ENCODE measurements around the gene RNU1-1. TPM values are rescaled to one million over a fixed set of nuclear protein-coding genes. Genes with fewer than 3 reads are reported as not detected.
A peak's percentile ranks its signal among the peaks of the same experiment; 100 is the strongest.
"Not testable (repeated sequence)": the region's sequence is repeated elsewhere in the genome, so short reads cannot be mapped to it uniquely, and the experiment has no call there.

Gene RNU1-1
- total RNA-seq, 1 experiment from 2014 or later: not detected

DNA sequence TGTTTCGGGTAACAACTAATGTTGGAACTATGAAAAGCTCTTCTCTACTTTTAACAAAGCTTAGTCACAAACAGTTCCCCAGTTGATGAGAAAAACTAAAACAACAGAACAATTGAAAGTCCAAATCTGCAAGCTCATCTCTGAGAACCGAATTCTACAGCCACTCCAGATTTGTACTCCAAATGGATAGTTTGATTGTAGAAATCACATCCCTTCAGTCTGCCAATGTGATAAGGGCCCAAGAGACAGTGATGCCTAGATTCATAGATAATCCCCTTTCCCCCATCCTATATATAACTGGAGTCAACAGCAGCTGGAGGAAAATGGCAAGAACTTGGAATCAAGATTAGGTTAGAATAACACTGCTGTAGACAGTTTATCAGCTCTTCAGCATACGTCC lies 14.3 kb upstream of the RNU1-1 start:
- in situ Hi-C loops (cut with HindIII; ENCODE audit: low sequenced_read_pairs); DNase-seq (ENCODE audit: low spot score): not testable (repeated sequence)

DNA sequence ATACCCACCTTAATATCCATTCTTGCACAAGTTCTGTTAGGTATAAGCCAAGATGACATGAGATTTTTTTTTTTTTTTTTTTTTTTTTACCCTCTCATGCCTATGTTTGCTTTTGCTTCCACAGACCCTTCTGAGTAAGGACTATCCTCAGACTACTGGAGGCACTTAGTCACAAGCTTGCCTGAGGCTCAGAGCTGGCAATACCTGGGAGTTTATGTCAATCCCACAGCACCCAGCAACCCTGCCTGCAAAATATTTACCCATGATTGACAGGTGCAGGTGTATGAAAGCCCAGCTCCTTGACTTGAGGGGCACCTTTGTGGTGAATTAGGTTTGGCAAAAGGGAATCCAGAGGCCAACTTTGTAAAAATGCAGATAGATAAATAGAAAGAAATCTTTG lies 11.7 kb upstream of the RNU1-1 start:
- DNase-seq (ENCODE audit: low spot score); in situ Hi-C loops (cut with HindIII; ENCODE audit: low sequenced_read_pairs): not testable (repeated sequence)

DNA sequence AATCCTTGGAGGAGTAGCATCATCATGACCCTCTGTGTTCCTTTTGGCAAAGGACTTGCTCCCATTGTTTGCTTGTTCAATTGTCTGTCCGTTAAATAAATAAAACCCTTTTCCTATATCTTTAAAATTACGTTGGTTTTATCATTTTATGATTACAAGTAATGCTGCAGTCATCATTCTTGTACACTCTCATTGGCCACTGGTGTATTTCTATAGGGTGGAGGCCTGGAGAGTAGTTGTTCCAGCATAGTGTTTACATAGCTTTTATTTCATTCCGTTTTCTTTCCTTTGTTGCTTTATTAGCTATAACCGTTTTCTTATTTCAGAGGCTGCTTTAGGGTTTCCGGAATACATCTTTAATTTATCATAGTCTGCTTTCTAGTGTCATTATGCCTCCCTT lies 7.6 kb upstream of the RNU1-1 start:
- in situ Hi-C loops (cut with HindIII; ENCODE audit: low sequenced_read_pairs); DNase-seq (ENCODE audit: low spot score): not testable (repeated sequence)

DNA sequence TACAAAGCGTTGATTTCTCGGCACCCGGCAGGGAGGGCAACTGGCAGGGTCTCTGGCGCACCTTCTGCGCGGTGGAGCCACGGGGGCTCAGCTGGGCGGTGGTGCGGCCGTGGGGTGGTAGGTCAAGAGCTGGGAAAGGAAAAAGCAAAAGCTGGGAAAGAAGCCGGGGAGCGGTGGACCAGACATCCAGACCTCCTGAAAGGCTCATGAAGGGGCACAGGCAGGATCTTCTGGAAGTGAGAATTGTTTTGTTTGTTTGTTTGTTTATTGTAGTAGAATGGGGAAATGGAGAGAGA lies 7.2 kb upstream of the RNU1-1 start:
- DNase-seq (ENCODE audit: low spot score): no peak
- in situ Hi-C loops (cut with HindIII; ENCODE audit: low sequenced_read_pairs): no loop called here

DNA sequence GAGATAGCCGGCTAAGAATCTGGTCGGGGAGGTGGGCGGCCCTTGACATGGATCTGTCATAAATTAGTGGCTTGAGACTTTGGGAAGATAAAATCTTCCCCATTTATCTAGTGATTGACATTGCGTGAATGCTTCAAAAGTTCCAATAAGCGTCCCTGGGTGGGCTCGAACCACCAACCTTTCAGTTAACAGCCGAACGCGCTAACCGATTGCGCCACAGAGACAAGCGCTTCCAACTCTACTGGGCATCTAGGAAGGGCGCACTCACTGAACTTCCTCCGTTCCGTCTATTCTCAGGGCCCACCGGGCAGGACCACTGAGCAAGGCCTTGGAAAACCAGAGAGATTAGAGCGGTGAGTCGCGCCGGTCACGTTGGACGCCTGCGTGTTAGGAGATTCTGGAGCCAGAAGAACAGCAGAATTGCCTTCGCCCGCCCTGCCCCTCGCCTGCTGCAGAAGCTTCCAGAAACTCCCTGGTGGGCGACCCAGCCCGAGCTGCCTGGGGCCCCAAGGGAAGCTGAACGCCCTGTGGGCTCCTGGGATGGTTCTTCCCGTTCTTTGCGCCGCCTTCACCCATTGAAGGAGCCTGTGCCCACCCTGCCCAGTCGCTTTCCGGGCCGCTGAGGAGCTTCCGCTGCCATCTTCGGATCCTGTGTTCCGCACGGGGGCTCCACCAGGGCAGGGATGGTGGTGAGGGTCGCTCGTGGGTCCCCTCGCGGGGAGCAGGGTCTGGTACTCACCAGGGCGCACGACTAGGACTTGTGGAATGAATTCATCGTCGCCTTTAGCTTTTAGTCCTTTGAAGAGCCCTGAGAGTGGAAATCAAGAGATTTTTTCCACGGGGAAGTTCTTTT lies 6.6 kb upstream of the RNU1-1 start:
- DNase-seq (ENCODE audit: low spot score); in situ Hi-C loops (cut with HindIII; ENCODE audit: low sequenced_read_pairs): not testable (repeated sequence)

DNA sequence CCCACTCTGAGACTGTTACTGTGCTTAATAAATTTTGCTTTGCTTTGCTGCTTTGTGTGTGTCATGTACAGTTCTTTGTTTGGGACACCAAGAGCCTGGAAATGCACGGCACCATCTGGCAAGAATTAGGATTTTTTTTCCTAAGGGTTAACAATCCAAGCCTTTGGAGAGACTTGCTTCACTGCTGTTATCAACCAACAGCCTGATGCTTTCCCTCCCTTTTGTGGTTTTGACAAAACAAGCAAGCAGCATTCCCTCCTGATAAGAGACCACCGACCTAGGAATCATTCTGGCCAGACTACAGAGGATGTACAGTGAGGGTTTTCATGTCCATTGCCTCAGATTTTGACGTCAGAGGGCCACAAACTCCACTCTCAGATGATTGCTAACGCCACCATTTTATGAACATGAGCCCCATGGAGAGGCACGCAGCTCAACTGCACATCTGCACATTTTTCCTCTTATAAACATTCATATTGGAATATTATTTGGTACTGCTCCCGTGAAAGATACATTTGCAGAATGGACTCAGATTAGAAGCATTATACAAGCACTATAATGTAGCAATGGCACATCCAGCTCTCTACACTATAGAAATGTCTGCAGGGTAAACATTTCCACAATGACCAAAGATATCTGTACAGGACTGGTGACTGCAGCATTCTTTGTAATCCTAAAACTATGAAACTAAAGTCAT lies 5.3 kb upstream of the RNU1-1 start:
- DNase-seq (ENCODE audit: low spot score); in situ Hi-C loops (cut with HindIII; ENCODE audit: low sequenced_read_pairs): not testable (repeated sequence)

DNA sequence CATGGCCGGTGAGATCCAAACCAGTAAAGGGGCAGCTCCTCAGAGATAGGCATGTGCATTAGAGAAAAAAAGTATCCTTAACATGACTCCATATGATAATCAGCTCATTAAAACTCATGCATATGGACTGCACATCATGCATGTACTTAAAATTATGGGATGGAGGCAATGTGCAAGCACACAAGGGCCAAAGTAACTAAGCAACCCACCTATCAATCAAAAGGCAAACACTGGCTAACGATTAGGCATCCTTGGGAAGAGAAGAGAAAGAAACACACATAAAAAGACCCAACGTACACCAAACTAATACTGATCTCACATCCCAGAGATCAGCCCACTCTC lies 4.8 kb upstream of the RNU1-1 start:
- DNase-seq (ENCODE audit: low spot score); in situ Hi-C loops (cut with HindIII; ENCODE audit: low sequenced_read_pairs): not testable (repeated sequence)

DNA sequence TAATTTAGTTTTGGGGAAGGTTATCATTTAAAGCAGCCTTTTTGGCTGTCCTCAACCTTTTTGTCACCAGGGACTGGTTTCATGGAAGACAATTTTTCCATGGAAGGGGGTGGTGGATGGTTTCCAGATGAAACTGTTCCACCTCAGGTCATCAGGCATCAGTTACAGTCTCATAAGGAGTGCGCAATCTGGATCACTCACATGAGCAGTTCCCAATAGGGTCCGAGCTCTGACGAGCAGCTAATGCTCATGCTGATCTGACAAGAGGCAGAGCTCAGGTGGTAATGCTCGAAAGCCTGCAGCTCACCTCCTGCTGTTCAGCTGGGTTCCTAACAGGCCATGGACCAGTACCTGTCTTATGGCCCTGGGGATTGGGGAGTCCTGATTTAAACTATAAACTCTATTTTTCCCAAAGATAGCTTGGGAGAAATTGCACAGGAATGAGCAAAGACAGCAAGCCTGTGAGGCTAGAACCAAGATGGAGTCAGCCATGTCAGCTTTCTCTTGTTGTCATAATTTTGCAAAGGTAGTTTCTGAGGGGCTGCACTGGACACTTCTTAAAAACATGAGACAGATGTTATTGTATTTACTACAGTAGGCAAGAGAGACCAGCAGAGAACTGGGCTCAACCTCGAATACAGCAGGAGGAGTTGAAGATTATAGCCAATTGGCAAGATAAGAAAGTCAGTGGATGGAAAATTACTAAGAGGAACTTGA lies 2.8 kb upstream of the RNU1-1 start:
- DNase-seq (ENCODE audit: low spot score); in situ Hi-C loops (cut with HindIII; ENCODE audit: low sequenced_read_pairs): not testable (repeated sequence)

DNA sequence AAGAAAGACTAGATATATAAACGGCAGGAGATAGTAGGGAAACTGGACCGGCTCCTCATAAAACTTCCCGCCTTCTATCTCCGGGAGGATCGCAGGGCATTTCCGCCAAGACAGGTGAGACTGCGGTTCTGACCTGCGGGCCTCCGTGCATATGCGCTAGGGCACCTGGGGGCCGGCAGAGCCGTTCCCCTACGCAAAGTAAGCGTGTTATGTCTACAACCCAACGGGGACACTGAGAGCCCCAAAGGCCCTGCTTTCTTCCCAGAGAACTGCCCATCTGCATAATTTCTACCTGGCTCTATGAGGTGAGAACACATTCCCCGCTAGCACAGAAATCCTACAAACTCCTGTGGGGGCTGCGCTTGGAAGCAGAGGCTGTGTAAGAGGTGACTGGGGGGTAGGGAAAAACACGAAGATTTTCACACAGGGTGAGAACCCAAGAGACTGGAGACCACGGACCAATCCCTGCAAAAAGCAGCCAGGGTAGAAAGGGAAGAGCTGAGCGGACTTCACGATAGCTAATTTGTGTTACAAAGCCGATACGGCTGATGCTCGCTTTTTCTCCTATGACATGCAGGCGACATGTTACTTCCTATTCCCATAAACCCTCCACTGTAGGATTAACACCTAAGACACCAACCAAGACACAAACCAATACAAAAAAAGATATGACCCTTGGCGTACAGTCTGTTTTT lies 526 bp downstream of the RNU1-1 start:
- peak; percentile 90 for DNase-seq (ENCODE audit: low spot score)

DNA sequence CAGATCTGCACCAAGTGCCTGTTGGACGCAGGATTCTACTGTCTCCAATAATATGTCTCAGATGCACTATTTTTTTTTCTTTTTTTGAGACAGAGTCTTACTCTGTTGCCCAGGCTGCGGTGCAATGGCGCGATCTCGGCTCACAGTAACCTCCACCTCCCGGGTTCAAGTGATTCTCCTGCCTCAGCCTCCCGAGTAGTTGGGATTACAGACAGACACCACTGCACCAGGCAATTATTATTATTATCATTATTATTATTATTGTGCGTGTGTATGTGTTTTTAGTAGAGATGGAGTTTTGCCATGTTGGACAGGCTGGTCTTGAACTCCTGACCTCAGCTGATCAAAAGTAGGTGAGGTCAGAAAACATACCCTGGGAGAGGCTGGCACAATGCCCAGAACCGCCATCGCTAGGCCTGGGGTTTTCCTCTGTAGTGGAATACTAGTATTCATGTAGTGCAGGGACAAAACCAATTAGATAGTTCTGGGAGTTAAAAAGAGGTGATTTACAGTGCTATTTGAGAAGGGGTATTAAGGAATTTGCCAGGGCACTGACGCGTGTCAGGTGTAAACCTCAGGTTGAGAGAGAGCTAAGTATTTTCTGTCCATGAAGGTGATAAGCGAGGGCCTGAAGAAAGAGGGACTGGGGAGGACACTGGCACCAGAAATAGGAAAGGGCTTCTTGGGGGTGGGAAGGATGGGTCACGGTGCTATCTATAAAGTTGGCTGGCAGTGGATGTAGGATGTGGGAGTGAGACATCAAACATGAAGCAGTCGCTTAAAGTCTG lies 1.3 kb downstream of the RNU1-1 start:
- DNase-seq (ENCODE audit: low spot score); in situ Hi-C loops (cut with HindIII; ENCODE audit: low sequenced_read_pairs): not testable (repeated sequence)

More for the DNA sequence above, 526 bp downstream of the RNU1-1 start:
- in situ Hi-C loops (cut with HindIII; ENCODE audit: low sequenced_read_pairs): not testable (repeated sequence)

DNA sequence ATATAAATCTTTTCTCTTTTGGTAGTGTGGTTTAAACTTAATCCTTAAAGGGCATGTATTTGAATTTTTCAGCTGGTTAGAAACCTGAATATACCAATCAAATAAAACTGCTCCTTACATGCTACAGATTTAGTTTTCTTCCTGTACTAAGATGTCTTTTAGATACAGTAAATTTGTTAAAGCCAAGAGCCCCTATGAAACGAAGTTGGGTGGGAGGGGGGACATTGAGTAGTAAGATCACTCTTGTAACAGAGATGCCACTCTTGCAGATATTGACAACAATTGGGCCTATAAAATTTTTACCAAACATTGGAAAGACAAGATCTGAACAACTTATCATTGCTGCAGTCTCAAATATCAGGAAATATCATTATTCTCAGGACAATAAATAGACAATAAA lies 2.2 kb downstream of the RNU1-1 start:
- DNase-seq (ENCODE audit: low spot score); in situ Hi-C loops (cut with HindIII; ENCODE audit: low sequenced_read_pairs): not testable (repeated sequence)

DNA sequence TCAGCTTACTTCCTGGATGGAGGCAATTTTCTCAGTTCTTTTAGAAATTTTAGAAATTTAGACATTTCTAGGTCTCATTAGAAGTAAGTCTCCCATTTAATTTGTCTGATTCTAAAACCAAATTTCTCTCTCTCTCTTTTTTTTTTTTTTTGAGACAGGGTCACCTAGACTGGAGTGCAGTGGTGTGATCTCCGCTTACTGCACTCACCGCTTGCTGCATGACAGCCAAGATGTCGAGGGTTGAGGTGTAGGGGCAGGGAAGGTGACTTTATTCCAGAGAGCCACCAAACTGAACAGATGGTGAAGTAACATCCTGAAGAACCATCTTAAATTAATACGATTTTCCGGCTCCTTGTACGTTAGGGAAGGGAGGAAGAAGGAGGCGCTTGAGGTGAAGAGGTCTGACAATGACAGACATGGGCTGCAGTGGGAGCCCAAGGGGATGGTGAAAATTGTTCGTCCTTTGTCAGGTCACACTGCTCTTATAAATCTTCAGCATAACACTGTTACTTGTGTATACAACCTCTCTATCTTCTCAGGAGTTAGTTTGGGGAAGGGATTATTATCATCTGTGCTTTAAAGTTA lies 5.1 kb downstream of the RNU1-1 start:
- DNase-seq (ENCODE audit: low spot score); in situ Hi-C loops (cut with HindIII; ENCODE audit: low sequenced_read_pairs): not testable (repeated sequence)

DNA sequence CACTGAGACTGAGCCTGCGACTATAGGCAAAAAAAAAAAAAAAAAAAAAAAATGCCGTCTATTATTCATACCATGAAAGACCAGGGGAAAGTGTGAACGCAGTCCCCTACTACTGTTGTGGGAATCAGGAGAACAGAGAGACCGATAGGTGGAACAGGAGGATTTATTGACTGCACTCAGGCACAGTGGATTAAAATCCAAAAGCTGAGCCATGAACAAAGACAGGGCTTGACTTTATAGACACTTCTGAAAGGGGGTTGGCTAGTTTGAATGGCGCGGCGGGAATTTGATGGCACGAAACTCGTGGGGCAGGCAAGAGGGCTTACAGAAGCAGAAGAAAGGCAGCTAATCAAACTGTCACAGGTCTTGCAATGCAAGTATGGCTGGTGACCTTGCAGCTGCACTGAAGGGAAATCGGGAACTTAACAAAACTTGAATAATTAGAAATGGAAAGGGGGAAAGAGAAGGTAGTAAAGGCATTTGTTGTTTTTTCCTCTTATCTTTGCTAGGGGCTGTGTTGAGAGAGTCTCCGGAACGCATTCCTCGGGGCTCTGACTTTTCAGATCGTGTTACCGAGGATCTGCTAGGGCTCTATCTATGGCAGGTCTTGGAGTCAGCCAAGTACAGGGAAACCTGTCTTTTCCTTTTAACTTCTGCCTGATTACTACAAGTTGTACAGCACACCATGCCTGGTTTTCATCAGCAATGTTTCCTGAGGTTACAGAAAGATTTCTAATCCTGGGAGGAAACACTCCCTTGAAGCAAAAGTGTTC lies 7.5 kb downstream of the RNU1-1 start:
- in situ Hi-C loops (cut with HindIII; ENCODE audit: low sequenced_read_pairs): not testable (repeated sequence)

DNA sequence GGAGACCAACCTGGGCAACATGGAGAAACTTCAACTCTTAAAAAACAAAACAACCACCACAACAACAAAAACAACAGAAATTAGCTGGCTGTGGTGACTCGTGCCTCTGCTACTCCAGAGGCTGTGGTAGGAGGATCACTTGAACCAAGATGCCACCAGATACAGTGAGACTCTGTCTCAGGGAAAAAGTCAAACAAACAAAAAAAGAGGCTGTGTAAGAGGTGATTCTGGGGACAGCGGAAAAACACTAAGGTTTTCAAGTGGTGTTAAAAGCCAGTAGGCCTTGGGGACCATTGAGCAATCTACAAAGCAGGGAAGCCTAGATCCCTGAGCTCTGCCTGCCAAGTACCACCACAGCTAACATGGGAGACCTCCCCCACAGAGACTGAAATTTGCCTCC lies 8.2 kb downstream of the RNU1-1 start:
- in situ Hi-C loops (cut with HindIII; ENCODE audit: low sequenced_read_pairs); DNase-seq (ENCODE audit: low spot score): not testable (repeated sequence)

More for the DNA sequence above, 7.5 kb downstream of the RNU1-1 start:
- DNase-seq (ENCODE audit: low spot score): not testable (repeated sequence)

DNA sequence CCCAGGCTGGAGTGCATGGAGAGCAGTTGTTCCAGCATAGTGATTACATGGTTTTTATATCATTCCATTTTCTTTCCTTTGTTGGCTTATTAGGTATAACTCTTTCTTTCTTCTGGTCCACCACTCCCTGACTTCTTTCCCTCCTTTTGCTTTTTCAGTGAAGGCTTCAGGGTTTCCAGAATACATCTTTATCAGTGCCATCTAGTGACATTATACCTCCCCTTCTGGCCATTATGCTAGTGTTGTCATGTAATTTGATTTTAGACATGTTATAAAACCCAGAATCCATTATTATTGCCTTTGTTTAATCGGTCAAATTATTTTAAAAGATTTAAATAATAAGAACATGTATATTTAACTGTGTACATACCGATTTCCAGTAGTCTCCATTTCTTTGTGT lies 10.6 kb downstream of the RNU1-1 start:
- in situ Hi-C loops (cut with HindIII; ENCODE audit: low sequenced_read_pairs): no loop called here
- DNase-seq (ENCODE audit: low spot score): no peak

DNA sequence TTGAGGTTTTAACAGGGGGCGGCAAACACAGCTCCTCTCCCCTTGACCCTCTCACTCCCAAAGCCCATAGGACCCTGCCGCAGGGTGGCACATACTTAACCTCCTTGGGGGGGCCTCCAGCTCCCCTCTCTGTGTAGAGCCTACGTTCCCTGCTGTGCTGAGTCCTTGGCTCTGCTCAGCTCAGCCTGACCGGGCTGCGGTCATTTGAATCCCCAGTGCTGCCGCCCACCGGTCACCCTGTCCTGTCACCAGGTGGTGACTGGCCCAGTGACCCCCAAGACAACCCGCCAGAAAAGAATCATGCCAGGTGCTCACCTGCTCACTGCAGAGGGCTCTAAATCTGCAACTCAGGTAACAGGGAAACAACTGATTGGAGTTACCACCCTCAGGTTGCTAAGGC lies 12.6 kb downstream of the RNU1-1 start:
- DNase-seq (ENCODE audit: low spot score); in situ Hi-C loops (cut with HindIII; ENCODE audit: low sequenced_read_pairs): not testable (repeated sequence)

DNA sequence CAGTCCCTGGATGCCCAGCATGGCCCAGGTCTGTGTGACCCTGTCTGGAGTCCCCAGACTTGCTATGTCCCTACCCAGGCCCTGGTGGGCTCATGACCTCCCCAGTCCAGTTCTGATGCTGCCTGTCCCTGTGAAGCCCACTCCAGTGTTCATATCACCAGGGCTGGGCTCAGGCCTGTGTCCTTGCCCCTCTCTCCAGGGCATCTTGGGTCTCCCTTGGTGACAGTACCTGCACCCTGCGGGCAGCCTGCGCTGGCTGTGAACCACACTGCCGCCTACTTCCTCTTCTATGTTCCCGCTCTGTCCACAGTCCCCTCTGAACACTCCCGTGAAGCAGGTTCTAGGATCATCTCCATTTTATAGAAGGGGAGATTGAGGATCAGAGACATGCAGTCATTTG lies 13.1 kb downstream of the RNU1-1 start:
- DNase-seq (ENCODE audit: low spot score): not testable (repeated sequence)

DNA sequence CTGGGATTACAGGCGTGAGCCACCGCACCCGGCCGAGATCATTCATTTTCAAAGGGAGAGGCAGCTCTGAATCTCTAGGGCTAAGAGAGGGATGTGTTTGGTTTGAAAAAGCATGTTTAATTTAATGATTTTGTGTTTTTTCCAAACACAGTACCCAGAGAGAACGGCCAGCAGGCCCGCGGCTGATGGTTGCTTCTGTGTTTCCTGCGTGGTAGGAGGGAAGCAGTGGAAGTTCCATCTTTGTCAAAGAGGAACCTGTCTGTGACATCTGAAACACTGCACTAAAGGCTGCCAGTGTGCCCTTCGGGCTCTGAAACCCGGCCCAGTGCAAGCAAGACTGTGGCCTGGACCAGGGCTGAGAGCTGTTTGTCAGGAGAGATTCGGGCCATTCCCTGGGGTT lies 13.6 kb downstream of the RNU1-1 start:
- DNase-seq (ENCODE audit: low spot score); in situ Hi-C loops (cut with HindIII; ENCODE audit: low sequenced_read_pairs): not testable (repeated sequence)

More for the DNA sequence above, 13.1 kb downstream of the RNU1-1 start:
- in situ Hi-C loops (cut with HindIII; ENCODE audit: low sequenced_read_pairs): not testable (repeated sequence)

Measured in G401 (cell line).